GM12878 (cell line): Measurements from ENCODE around the gene SYNGR2. TPM values are rescaled to one million over a fixed set of nuclear protein-coding genes. Genes with fewer than 3 reads are reported as not detected.

Source experiments
- ATF3 ChIP-seq: IDR thresholded peaks from 2 replicates; pipeline ENCODE4 v1.6.1; 2011; ENCODE audit warnings: low read depth, mild to moderate bottlenecking, low read length, moderate library complexity, borderline replicate concordance; ENCODE audit errors: extremely low read depth
- CEBPZ ChIP-seq: fragments of 150-350 bp; IDR thresholded peaks from 2 replicates; pipeline ENCODE4 v1.6.1; 2016; ENCODE audit warnings: low read depth, low read length
- DPF2 ChIP-seq: fragments of 450-650 bp; IDR thresholded peaks from 2 replicates; pipeline ENCODE4 v1.6.1; 2017; ENCODE audit warnings: mild to moderate bottlenecking
- EED ChIP-seq: sonication (generic); IDR thresholded peaks from 2 replicates; pipeline ENCODE4 v1.6.1; 2016; ENCODE audit warnings: antibody characterized with exemption, low read depth
- EP300 ChIP-seq, 2 experiments: fragments of 150-350 bp in 1 of 2; IDR thresholded peaks; 2 replicates each; pipeline ENCODE4 v1.6.1; 2011 to 2012; ENCODE audit warnings: low read depth in 2 of 2, low read length in 2 of 2, borderline replicate concordance in 1 of 2, improper control_type of control experiment in 1 of 2, inconsistent platforms in 1 of 2; ENCODE audit not compliant: control insufficient read depth in 1 of 2
- GATAD2B ChIP-seq: fragments of 450-650 bp; conservative IDR thresholded peaks from 2 replicates; pipeline ENCODE4 v1.6.1; 2017; ENCODE audit warnings: low read depth, mild to moderate bottlenecking, moderate library complexity
- KLF5 ChIP-seq: fragments of 450-650 bp; IDR thresholded peaks from 2 replicates; pipeline ENCODE4 v1.6.1; 2014; ENCODE audit warnings: mild to moderate bottlenecking; ENCODE audit not compliant: partially characterized antibody
- MAX ChIP-seq: IDR thresholded peaks from 2 replicates; pipeline ENCODE4 v1.6.1; 2012; ENCODE audit warnings: low read depth, low read length, improper control_type of control experiment
- MEF2B ChIP-seq: fragments of 450-650 bp; IDR thresholded peaks from 2 replicates; pipeline ENCODE4 v1.6.1; 2018; ENCODE audit warnings: mild to moderate bottlenecking, moderate library complexity; ENCODE audit not compliant: partially characterized antibody, poor library complexity, severe bottlenecking
- NBN ChIP-seq: fragments of 450-650 bp; IDR thresholded peaks from 2 replicates; pipeline ENCODE4 v1.6.1; 2016
- PBX3 ChIP-seq: IDR thresholded peaks from 2 replicates; pipeline ENCODE4 v1.6.1; 2011; ENCODE audit warnings: mild to moderate bottlenecking, low read depth, low read length, moderate library complexity; ENCODE audit not compliant: insufficient replicate concordance
- POLR2AphosphoS2 ChIP-seq: IDR thresholded peaks from 2 replicates; pipeline ENCODE4 v1.6.1; 2011; ENCODE audit warnings: low read depth, mild to moderate bottlenecking, low read length, improper control_type of control experiment, moderate library complexity
- RB1 ChIP-seq: fragments of 450-650 bp; formaldehyde crosslinking; IDR thresholded peaks from 2 replicates; pipeline ENCODE4 v1.6.1; 2017; ENCODE audit warnings: mild to moderate bottlenecking, borderline replicate concordance
- RELB ChIP-seq: fragments of 450-650 bp; IDR thresholded peaks from 2 replicates; pipeline ENCODE4 v1.6.1; 2017; ENCODE audit warnings: low read depth, mild to moderate bottlenecking, moderate library complexity
- SUPT20H ChIP-seq: IDR thresholded peaks from 2 replicates; pipeline ENCODE4 v1.6.1; 2011; ENCODE audit warnings: low read depth, mild to moderate bottlenecking, low read length, moderate library complexity, borderline replicate concordance; ENCODE audit not compliant: control insufficient read depth
- TAF1 ChIP-seq: IDR thresholded peaks from 2 replicates; pipeline ENCODE4 v1.6.1; 2011; ENCODE audit warnings: mild to moderate bottlenecking, low read depth, low read length, borderline replicate concordance
- TARDBP ChIP-seq: IDR thresholded peaks from 2 replicates; pipeline ENCODE4 v1.6.1; 2016; ENCODE audit warnings: borderline replicate concordance
- TCF3 ChIP-seq: IDR thresholded peaks from 2 replicates; pipeline ENCODE4 v1.6.1; 2012; ENCODE audit warnings: low read depth, mild to moderate bottlenecking, low read length, borderline replicate concordance; ENCODE audit not compliant: insufficient read depth
- WRNIP1 ChIP-seq: IDR thresholded peaks from 2 replicates; pipeline ENCODE4 v1.6.1; 2011; ENCODE audit warnings: low read depth, low read length, improper control_type of control experiment, borderline replicate concordance
- YBX1 ChIP-seq: fragments of 450-650 bp; IDR thresholded peaks from 2 replicates; pipeline ENCODE4 v1.6.1; 2016; ENCODE audit warnings: antibody characterized with exemption
- ZNF207 ChIP-seq: fragments of 450-650 bp; IDR thresholded peaks from 2 replicates; pipeline ENCODE4 v1.6.1; 2014; ENCODE audit warnings: antibody characterized with exemption, mild to moderate bottlenecking, borderline replicate concordance
- ZNF24 ChIP-seq: fragments of 450-650 bp; IDR thresholded peaks from 2 replicates; pipeline ENCODE4 v1.6.1; 2017; ENCODE audit warnings: antibody characterized with exemption, mild to moderate bottlenecking
- ZZZ3 ChIP-seq: IDR thresholded peaks from 2 replicates; pipeline ENCODE4 v1.6.1; 2011; ENCODE audit warnings: low read depth; ENCODE audit not compliant: control insufficient read depth, insufficient read length
- polyA plus RNA-seq, 11 experiments: library from polyadenylated mRNA; depleted of rRNA in 4 of 11; unstranded in 6 of 11; stranded (reverse) in 5 of 11; fragments of >200 nt; fragmentation: Nextera tagmentation in 4 of 11; fragmentation: Illumina TruSeq in 1 of 11; extraction: Ambion mirVana in 4 of 11; extraction: Trizol in 1 of 11; gene quantifications; 1 replicate in 1 of 11; 2 replicates in 10 of 11; pipeline versions ENCODE4 v1.2.1 to v1.2.3, GENCODE V29; 2011 to 2016; ENCODE audit warnings: inconsistent platforms in 2 of 11, missing spikeins in 2 of 11, low read depth in 1 of 11
- total RNA-seq, 4 experiments: library from RNA; depleted of rRNA in 3 of 4; stranded (reverse); fragments of >200 nt in 3 of 4; fragmentation: Illumina TruSeq in 1 of 4; extraction: Trizol in 1 of 4; gene quantifications; 2 replicates each; pipeline versions ENCODE4 v1.2.1 to v1.2.3, GENCODE V29; 2013 to 2021

Gene SYNGR2
- total and polyA plus RNA-seq, 10 of the 15 experiments (the other 5 are each of a cell fraction or from before 2014, with no cell fraction given) = 4.4 to 529 (median 261) TPM

GRCh38 chr17:78214016-78214705 is 45.8 kb downstream of the SYNGR2 start, which contains the start of gene BIRC5 (continued):
- TF ChIP-seq DPF2 (peak; percentile 58; the same call in 1 of the 2 replicates), TAF1 (peak; percentile 39; the same call in 1 of the 2 replicates), CEBPZ (no peak), MEF2B (no peak), ZZZ3 (no peak), WRNIP1 (no peak), RB1 (peak; percentile 45; the same call in 1 of the 2 replicates), EED (no peak), TCF3 (no peak), NBN (peak; percentile 58; the same call in 1 of the 2 replicates), KLF5 (peak; percentile 48), GATAD2B (peak; percentile 98), MAX (peak; percentile 72; the same call in 1 of the 2 replicates), TARDBP (peak; percentile 86; the same call in 1 of the 2 replicates), PBX3 (no peak), YBX1 (no peak), ATF3 (peak; percentile 48; the same call in 1 of the 2 replicates), ZNF207 (peak; percentile 75; the same call in 1 of the 2 replicates), RELB (peak; percentile 60), ZNF24 (no peak), SUPT20H (no peak), POLR2AphosphoS2 (no peak), EP300 (IDR thresholded peaks at IDR 0.05; ENCODE audit: borderline replicate concordance in 1 of 2, control insufficient read depth in 1 of 2, low read depth in 2 of 2, low read length in 2 of 2) (no peak)
